Activated naive CD8-positive, alpha-beta T cell treated with anti-CD3 and anti-CD28 coated beads, Interleukin-2, amount 10 ng/mL, durations not matched to agents 7 days and 5 days (primary cell): Measurements from ENCODE around the gene HDHD5. TPM values are rescaled to one million over a fixed set of nuclear protein-coding genes. Genes with fewer than 3 reads are reported as not detected.
A peak's percentile ranks its signal among the peaks of the same experiment; 100 is the strongest.

Experiments used
- ATAC-seq: fragments of 150-1000 bp; cut with Tn5 transposase; one replicate; pipeline ENCODE4 v1.10.0; 2021; ENCODE audit warnings: low read depth, moderate library complexity
- POLR2A ChIA-PET: fragments of 350-600 bp; sonication (Branson Sonifier 250); formaldehyde crosslinking; loops from one replicate; lab custom pipeline; 2021; ENCODE audit warnings: antibody characterized with exemption; lab: Charles Lee
- DNase-seq: peaks from one replicate; pipeline ENCODE4 v3.0.0; 2021
- H3K27ac Mint-ChIP-seq: one replicate; pipeline ENCODE4 v1.8.0; 2022; ENCODE audit warnings: mild to moderate bottlenecking, mixed read lengths
- H3K27me3 Mint-ChIP-seq: one replicate; pipeline ENCODE4 v1.8.0; 2022; ENCODE audit warnings: mild to moderate bottlenecking, moderate library complexity, mixed read lengths
- H3K36me3 Mint-ChIP-seq: one replicate; pipeline ENCODE4 v1.8.0; 2021; ENCODE audit warnings: mild to moderate bottlenecking, mixed read lengths
- H3K4me1 Mint-ChIP-seq: one replicate; pipeline ENCODE4 v1.8.0; 2021; ENCODE audit warnings: mixed read lengths
- H3K4me3 Mint-ChIP-seq: one replicate; pipeline ENCODE4 v1.8.0; 2022; ENCODE audit warnings: mild to moderate bottlenecking, moderate library complexity, mixed read lengths
- H3K9me3 Mint-ChIP-seq: one replicate; pipeline ENCODE4 v1.8.0; 2021; ENCODE audit warnings: mixed read lengths
- total RNA-seq, 2 experiments: library from RNA; stranded (reverse); gene quantifications; one replicate each; pipeline ENCODE4 v1.2.3, GENCODE V29; 2021

HDHD5 gene
- total RNA-seq, result 10 to 100 TPM; 33.7 to 34.7 TPM

DNA sequence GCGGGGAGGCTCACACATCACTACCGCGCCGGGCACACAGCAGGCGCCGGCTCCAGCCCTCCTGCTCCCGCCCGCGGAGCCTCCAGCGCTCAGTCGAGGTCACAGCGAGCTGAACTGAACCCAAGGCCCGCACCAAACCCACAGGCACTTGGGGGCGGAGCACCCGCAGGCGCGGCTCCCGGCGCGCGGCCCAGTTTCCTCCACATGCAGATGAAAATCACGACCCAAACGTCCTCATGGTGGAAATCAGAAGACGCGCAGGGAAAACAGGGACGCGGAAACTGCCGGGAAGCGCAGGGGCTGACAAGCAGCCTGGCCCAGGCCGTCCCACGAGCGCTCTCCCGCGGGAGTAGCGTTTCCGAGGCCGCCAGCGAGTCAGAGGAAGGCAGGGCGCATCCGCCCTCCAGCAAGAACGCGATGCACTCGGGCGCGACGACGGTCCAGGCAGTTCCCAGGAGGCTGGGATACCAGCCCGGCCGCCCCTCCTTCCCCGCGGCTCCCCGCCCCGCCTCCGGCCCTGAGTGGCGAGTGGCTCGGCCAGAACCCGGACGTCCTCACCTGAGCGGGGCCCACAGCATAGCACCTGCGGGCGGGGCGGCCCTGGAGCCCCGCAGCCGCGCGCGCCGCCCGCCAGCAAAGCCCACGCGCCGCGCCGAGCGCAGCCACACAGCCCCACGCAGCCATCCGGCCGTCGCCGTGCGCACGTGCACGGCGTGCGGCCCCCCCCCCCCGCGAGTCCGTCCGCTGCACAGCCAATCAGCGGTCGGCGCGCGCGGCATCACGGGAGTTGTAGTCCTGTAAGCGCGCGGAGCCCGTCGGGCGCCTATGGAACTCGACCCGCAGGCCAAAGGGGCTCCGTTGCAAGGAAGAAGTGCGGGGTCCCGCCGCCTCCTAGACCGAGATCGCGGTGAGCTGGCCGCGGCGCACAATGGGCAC, at the start of gene HDHD5:
Gene HDHD5 (minus strand): TSS at position 710 of the 936 bp plus-strand sequence. CDS start 26 bp downstream, at position 684.
- Mint-ChIP-seq H3K27ac (peak within 1 kb of the TSS; percentile 76), H3K4me1 (peaks cover 25% of the 10 kb centered on the region), H3K4me3 (peak within 1 kb of the TSS; percentile 84), H3K9me3 (no peaks in the 10 kb centered on the region), H3K36me3 (peaks cover 5% of the 10 kb centered on the region), H3K27me3 (no peaks in the 10 kb centered on the region)
- ATAC-seq, result peak; percentile 85
- POLR2A ChIA-PET, result interaction anchor here (0.7 to 3.4 kb wide), 6 partner anchors 13 to 146 kb away, joined by 3 to 12 read pairs (median 4); partner anchors contain the start of gene TMEM121B
- peak; percentile 89 for DNase-seq

DNA sequence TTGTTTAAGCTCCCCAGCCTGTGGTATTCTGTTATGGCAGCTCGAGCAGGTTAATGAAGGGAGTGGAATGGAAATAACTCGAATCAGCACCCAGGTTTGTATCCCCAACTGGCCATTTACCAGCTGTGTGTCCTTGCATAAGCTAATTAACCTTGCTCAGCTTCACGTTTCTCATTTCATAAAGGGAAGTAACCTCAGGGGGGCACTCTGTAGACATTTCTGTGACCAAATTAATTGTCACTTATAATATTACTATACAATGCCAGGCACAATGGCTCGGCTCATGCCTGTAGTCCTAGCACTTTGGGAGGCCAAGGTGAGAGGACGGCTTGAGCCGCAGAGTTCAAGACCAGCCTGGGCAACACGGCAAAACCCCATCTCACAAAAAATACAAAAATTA, 46.4 kb upstream of the HDHD5 start:
- Mint-ChIP-seq H3K9me3 (no peaks in the 10 kb centered on the region), H3K4me1 (peaks cover 4% of the 10 kb centered on the region), H3K36me3 (peaks cover 29% of the 10 kb centered on the region), H3K27me3 (no peaks in the 10 kb centered on the region), H3K4me3 (no peak overlapping the region), H3K27ac (no peak overlapping the region)
- DNase-seq (no peak), ATAC-seq (no peak)
- POLR2A ChIA-PET, result no interaction called here

GRCh38 chr22:17201285-17201945, 42.3 kb upstream of the HDHD5 start:
- no peak for DNase-seq
- H3K27ac Mint-ChIP-seq, result no peak overlapping the region
- peaks cover 30% of the 10 kb centered on the region for H3K36me3 Mint-ChIP-seq
- POLR2A ChIA-PET, result no interaction called here
- no peak for ATAC-seq
- no peak overlapping the region for H3K4me3 Mint-ChIP-seq
- H3K27me3 Mint-ChIP-seq, result no peaks in the 10 kb centered on the region
- H3K9me3 Mint-ChIP-seq, result no peaks in the 10 kb centered on the region
- peaks cover 3% of the 10 kb centered on the region for H3K4me1 Mint-ChIP-seq

- H3K4me1 Mint-ChIP-seq, result no peaks in the 10 kb centered on the region
- no peak overlapping the region for H3K27ac Mint-ChIP-seq
- peaks cover 26% of the 10 kb centered on the region for H3K36me3 Mint-ChIP-seq
- POLR2A ChIA-PET, result no interaction called here
- no peak overlapping the region for H3K4me3 Mint-ChIP-seq
- DNase-seq (no peak), ATAC-seq (no peak)
- no peaks in the 10 kb centered on the region for H3K9me3 Mint-ChIP-seq
- H3K27me3 Mint-ChIP-seq, result no peaks in the 10 kb centered on the region
These were observed 40.1 kb upstream of the HDHD5 start for GRCh38 chr22:17199003-17199731.

DNA sequence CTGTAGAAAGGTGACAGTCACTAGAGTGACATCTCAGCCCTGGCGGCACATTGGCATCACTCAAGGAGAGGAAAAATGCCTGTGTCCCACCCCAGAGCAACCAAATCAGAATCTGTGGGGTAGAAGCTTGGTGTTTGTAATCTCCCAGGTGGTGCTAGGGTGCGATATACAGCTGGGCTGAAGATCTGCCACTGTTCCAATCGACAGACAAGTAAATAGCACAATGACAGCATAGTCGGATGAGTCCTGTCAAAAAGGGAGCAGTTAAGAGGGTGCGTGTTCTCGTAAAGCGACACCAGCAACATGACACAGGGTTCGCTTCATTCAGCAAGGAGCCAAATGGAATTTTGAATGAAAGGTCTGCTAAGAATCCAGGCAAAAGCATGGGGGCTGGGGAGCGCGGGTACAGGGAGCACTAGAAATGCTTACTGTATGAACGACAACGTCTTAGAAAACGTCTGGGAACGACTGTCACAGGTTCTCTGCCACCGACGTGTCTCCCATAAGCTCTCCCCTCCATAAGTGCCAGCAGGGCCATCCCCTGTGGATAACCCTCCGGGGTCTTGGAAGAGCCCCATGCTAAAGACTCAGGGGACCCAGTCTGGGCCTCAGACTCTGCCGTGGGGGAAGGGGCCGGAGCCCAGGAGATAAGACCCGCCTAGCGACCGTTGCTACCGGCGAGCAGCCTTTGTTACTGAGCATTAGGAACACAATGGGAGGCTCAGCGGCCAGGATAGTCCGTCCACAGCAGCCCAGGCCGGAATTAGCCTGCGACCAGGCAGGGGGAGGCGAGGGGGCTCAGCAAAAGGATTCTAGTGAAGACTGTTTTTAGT, 39.3 kb upstream of the HDHD5 start:
- DNase-seq, result no peak
- POLR2A ChIA-PET, result no interaction called here
- Mint-ChIP-seq H3K4me3 (no peak overlapping the region), H3K27me3 (no peaks in the 10 kb centered on the region), H3K27ac (no peak overlapping the region), H3K4me1 (no peaks in the 10 kb centered on the region), H3K9me3 (no peaks in the 10 kb centered on the region), H3K36me3 (peaks cover 20% of the 10 kb centered on the region)
- ATAC-seq, result no peak

GRCh38 chr22:17194213-17194612, 35.1 kb upstream of the HDHD5 start:
- POLR2A ChIA-PET, result interaction anchor here (0.7 kb wide), 1 partner anchor 156 kb away, joined by 3 read pairs; no protein-coding TSS in a partner anchor
- no peak overlapping the region for H3K27ac Mint-ChIP-seq

DNA sequence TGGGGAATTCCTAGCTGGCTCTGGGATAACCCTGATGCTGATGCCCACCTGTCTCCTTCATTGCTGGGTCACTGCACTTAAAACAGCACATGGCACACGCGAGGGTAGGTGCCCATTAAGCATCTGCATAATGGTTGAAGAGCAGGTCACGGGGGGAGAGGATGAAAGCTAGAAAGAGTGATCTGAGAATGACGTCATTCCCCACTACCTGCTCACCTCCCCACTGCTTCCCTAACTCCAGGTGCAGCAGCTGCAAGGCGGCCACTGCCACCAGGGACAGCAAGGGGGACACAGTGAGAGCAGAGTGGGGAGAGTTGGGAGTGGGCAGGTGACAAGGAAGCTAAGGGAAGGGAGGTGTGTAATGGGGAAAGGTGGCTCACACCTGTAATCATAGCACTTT, 33.1 kb upstream of the HDHD5 start:
- POLR2A ChIA-PET, result no interaction called here
- Mint-ChIP-seq H3K36me3 (peaks cover 5% of the 10 kb centered on the region), H3K9me3 (no peaks in the 10 kb centered on the region), H3K4me3 (no peak overlapping the region), H3K27me3 (no peaks in the 10 kb centered on the region), H3K27ac (peak overlapping the region; percentile 30), H3K4me1 (no peaks in the 10 kb centered on the region)
- DNase-seq, result no peak
- no peak for ATAC-seq

More at GRCh38 chr22:17194213-17194612, 35.1 kb upstream of the HDHD5 start:
- Mint-ChIP-seq H3K27me3 (no peaks in the 10 kb centered on the region), H3K4me3 (no peak overlapping the region), H3K4me1 (no peaks in the 10 kb centered on the region), H3K36me3 (peaks cover 4% of the 10 kb centered on the region), H3K9me3 (no peaks in the 10 kb centered on the region)
- no peak for DNase-seq
- no peak for ATAC-seq

GRCh38 chr22:17191163-17191784, 32.2 kb upstream of the HDHD5 start:
- POLR2A ChIA-PET, result interaction anchor here (0.6 kb wide), 1 partner anchor 18 kb away, joined by 5 read pairs; no protein-coding TSS in a partner anchor
- H3K27ac Mint-ChIP-seq, result no peak overlapping the region

DNA sequence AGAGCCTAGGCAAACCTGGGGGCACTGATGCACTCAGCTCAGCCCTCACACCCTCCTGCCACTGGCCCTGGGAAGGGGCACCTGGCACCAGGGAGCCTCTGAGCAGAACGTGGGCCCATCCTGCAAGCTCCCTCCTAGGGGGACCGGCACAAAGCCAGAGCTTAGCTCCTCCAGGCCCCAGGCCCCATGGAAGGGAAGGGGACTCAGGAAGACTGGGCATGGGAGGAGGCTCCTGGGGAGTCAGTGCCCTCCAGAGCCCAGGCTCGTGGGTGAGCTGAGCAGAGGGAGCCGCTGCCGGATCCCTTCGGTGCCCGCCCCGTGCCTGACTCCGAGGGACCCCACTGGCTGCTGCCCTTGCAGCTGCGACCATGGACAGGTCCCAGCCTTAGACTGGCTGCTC, 31.6 kb upstream of the HDHD5 start:
- Mint-ChIP-seq H3K36me3 (peaks cover 9% of the 10 kb centered on the region), H3K9me3 (no peaks in the 10 kb centered on the region), H3K27ac (no peak overlapping the region), H3K4me1 (no peaks in the 10 kb centered on the region), H3K4me3 (no peak overlapping the region), H3K27me3 (no peaks in the 10 kb centered on the region)
- ATAC-seq (no peak), DNase-seq (no peak)
- POLR2A ChIA-PET, result no interaction called here

More at GRCh38 chr22:17191163-17191784, 32.2 kb upstream of the HDHD5 start:
- Mint-ChIP-seq H3K9me3 (no peaks in the 10 kb centered on the region), H3K27me3 (no peaks in the 10 kb centered on the region), H3K36me3 (peaks cover 5% of the 10 kb centered on the region), H3K4me1 (no peaks in the 10 kb centered on the region), H3K4me3 (no peak overlapping the region)
- DNase-seq, result no peak
- no peak for ATAC-seq

GRCh38 chr22:17176715-17177114, 17.6 kb upstream of the HDHD5 start:
- H3K27me3 Mint-ChIP-seq, result peaks cover 4% of the 10 kb centered on the region
- no peaks in the 10 kb centered on the region for H3K9me3 Mint-ChIP-seq
- peaks cover 2% of the 10 kb centered on the region for H3K4me1 Mint-ChIP-seq
- POLR2A ChIA-PET, result no interaction called here
- H3K27ac Mint-ChIP-seq, result no peak overlapping the region
- no peak for ATAC-seq
- peaks cover 11% of the 10 kb centered on the region for H3K36me3 Mint-ChIP-seq
- no peak for DNase-seq
- no peak overlapping the region for H3K4me3 Mint-ChIP-seq

DNA sequence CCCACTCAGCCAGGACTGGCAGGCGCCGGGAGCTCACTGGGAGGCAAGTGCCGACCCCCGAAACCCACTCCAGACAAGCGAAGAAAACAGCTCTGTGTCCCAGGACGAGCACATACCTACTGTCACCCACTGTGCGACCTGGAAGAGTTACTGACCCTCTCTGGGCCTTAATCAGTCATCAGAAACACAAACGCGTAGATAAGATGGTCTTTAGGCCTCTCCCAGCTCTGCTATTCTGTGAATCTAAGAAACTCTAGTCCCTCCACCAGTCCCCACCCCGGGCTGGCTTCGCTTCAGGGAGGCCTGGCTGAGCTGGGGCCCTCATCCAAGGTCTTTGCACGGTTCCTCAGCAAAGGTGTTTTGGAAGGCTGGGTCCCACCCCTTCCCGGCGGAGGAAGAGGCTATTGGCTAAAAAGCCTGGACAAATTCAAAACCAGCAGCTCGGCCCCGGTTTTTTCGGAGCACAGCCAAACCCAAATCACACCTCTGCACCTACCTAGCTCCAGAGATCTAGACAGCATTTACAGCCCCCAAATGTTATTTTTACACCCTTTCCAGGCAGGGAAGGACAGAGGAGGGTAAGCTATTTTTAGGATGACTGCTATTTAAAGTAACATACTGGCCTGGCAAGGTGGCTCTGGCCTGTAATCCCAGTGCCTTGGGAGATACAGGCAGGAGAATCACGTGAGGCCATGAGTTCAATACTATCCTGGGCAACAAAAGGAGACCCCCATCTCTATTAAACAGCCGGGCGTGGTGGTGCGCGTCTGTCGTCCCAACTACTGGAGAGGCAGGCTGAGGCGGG, 13.2 kb upstream of the HDHD5 start:
- no peaks in the 10 kb centered on the region for H3K9me3 Mint-ChIP-seq
- peak overlapping the region; percentile 69 for H3K4me3 Mint-ChIP-seq
- peaks cover 5% of the 10 kb centered on the region for H3K4me1 Mint-ChIP-seq
- ATAC-seq (no peak), DNase-seq (no peak)
- H3K27me3 Mint-ChIP-seq, result peaks cover 13% of the 10 kb centered on the region
- POLR2A ChIA-PET, result interaction anchor here (0.5 to 2.3 kb wide), 13 partner anchors 12 to 904 kb away, joined by 3 to 12 read pairs (median 4); partner anchors contain the start of genes ADA2 and HDHD5
- H3K27ac Mint-ChIP-seq, result peak overlapping the region; percentile 70
- no peaks in the 10 kb centered on the region for H3K36me3 Mint-ChIP-seq
